RWPE1 (cell line): ENCODE results near the gene PCED1A.

Experiments used
- CTCF ChIA-PET: fragments of 350-600 bp; sonication (Branson Sonifier 250); formaldehyde crosslinking; extraction: SDS; loops from one replicate; lab custom pipeline; 2021; lab: Yijun Ruan, JAX
- POLR2A ChIA-PET: fragments of 400-600 bp; formaldehyde crosslinking; extraction: SDS; loops from one replicate; lab custom pipeline; 2020; ENCODE audit warnings: antibody characterized with exemption; ENCODE audit not compliant: low non-redundant PET; lab: Yijun Ruan, JAX
- DNase-seq: peaks from one replicate; pipeline ENCODE4 v3.0.0; 2012; ENCODE audit warnings: low spot score
- H3K27ac ChIP-seq: fragments of 450-650 bp; 2 replicates; pipeline ENCODE4 v1.5.1; 2017
- CTCF ChIP-seq: fragments of 450-650 bp; conservative IDR thresholded peaks from 2 replicates; pipeline ENCODE4 v1.5.1; 2017; ENCODE audit warnings: low read depth, mild to moderate bottlenecking

Gene PCED1A

GRCh38 chr20:2840967-2841531 lies 594 bp upstream of the PCED1A start:
- ChIA-PET POLR2A (interaction anchor here (0.6 kb wide), 1 partner anchor 234 kb away, joined by 3 read pairs; no protein-coding TSS in a partner anchor), CTCF (interaction anchor here (1.3 to 2.4 kb wide), 2 partner anchors 11 to 14 kb away, joined by 5 to 11 read pairs; no protein-coding TSS in a partner anchor)
- peak; percentile 56 for DNase-seq
- H3K27ac ChIP-seq: peak overlapping the region; percentile 82
- TF ChIP-seq CTCF: no peak

- no peak for DNase-seq
- H3K27ac ChIP-seq: peak overlapping the region; percentile 82
- CTCF ChIA-PET: interaction anchor here (0.6 to 2.4 kb wide), 4 partner anchors 8 to 86 kb away, joined by 3 to 11 read pairs (median 4); no protein-coding TSS in a partner anchor
- POLR2A ChIA-PET: interaction anchor here (0.5 kb wide), 1 partner anchor 67 kb away, joined by 3 read pairs; no protein-coding TSS in a partner anchor
- TF ChIP-seq CTCF: no peak
These were observed 720 bp downstream of the PCED1A start for GRCh38 chr20:2839732-2840137.

DNA sequence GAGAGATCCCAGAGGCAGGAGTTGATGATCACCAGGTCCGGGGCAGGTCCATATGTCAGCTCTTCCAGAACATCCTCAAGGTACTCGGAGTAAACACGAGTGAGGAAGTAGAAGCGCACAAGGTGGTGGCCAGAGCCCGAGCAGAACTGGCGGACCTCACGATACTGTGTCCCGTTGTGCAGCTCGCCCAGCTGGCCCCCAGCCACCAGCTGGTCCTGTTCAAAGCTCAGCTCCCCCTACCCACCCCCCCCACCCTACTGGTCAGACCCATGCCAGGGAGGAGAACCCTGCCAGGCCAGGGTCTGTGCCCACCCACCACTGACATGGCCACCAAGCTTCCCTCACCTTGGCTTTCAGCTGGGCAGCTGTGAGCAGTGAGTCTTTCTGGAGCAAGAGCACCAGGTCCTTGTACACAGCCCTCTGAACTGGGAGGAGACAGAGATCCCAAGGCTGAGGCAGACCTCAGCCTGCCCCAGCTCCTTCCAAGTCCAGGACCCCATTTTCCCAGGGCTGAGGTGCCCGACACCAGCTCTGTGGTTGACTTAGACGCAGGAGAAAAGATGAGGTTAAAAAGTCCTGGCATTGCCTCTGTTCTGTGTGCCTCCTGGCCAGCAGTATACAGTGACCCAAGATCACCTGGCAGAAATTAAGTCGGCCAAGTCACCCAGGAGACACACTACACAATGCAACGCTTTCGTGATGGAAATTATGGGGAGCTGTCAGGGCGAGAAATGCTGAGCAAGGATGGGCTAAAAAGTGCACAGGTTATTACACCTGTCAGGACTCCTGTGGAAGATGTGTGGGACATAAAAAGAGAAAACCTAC lies 1.4 kb downstream of the PCED1A start:
- ChIA-PET CTCF (interaction anchor here (1.0 to 2.4 kb wide), 2 partner anchors 13 to 86 kb away, joined by 3 to 11 read pairs; no protein-coding TSS in a partner anchor), POLR2A (interaction anchor here (0.5 kb wide), 1 partner anchor 68 kb away, joined by 3 read pairs; no protein-coding TSS in a partner anchor)
- no peak for TF ChIP-seq CTCF
- H3K27ac ChIP-seq: no peak overlapping the region
- DNase-seq: no peak

DNA sequence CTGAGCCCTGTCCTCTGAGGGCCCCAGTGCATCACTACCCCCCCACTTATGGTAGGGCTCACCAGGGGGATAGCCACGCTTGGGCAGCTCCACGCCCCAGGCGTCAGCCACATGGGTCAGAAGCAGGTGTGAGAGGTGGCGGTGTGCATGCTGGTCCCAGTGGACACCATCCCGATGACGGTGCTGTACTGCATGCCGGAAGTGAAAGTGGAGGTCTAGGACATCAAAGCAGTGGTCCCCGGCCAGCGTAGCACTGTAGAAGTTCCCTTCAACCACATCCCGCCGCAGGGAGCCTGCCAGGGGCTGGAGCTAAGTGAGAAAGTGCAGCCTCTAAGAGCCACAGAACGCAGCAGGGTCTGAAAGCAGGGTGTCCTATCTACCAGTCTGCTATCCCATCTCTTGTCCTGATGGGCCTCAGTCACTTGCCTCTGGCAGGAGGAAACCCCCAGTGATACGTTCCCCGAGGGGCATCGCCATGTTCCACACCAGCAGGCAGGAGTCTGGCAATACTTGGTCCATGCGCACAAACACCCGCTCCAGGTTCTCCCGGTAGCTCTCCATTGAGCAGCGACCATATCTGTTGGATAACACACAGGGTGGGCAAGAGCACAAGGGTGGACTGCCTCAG lies 2.2 kb downstream of the PCED1A start:
- ChIA-PET CTCF (no interaction called here), POLR2A (no interaction called here)
- no peak for TF ChIP-seq CTCF
- H3K27ac ChIP-seq: no peak overlapping the region
- no peak for DNase-seq

- CTCF ChIA-PET: no interaction called here
- TF ChIP-seq CTCF: no peak
These were observed 3.1 kb downstream of the PCED1A start for GRCh38 chr20:2837221-2837960.

More at GRCh38 chr20:2837221-2837960, 3.1 kb downstream of the PCED1A start:
- H3K27ac ChIP-seq: no peak overlapping the region
- POLR2A ChIA-PET: no interaction called here
- DNase-seq: no peak
